GM12801 (cell line): ENCODE measurements around the gene AQP6.

Experiments
- TF ChIP-seq, protein P1 (sequence below): IDR thresholded peaks from one replicate; pipeline ENCODE4 v1.5.1; 2011; ENCODE audit warnings: control low read depth; ENCODE audit not compliant: insufficient read length; ENCODE audit errors: extremely low read depth

The AQP6 gene

GRCh38 chr12:49955899-49956662 is 16.7 kb upstream of the AQP6 start:
- TF ChIP-seq, protein P1, sequence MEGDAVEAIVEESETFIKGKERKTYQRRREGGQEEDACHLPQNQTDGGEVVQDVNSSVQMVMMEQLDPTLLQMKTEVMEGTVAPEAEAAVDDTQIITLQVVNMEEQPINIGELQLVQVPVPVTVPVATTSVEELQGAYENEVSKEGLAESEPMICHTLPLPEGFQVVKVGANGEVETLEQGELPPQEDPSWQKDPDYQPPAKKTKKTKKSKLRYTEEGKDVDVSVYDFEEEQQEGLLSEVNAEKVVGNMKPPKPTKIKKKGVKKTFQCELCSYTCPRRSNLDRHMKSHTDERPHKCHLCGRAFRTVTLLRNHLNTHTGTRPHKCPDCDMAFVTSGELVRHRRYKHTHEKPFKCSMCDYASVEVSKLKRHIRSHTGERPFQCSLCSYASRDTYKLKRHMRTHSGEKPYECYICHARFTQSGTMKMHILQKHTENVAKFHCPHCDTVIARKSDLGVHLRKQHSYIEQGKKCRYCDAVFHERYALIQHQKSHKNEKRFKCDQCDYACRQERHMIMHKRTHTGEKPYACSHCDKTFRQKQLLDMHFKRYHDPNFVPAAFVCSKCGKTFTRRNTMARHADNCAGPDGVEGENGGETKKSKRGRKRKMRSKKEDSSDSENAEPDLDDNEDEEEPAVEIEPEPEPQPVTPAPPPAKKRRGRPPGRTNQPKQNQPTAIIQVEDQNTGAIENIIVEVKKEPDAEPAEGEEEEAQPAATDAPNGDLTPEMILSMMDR, result no peak

DNA sequence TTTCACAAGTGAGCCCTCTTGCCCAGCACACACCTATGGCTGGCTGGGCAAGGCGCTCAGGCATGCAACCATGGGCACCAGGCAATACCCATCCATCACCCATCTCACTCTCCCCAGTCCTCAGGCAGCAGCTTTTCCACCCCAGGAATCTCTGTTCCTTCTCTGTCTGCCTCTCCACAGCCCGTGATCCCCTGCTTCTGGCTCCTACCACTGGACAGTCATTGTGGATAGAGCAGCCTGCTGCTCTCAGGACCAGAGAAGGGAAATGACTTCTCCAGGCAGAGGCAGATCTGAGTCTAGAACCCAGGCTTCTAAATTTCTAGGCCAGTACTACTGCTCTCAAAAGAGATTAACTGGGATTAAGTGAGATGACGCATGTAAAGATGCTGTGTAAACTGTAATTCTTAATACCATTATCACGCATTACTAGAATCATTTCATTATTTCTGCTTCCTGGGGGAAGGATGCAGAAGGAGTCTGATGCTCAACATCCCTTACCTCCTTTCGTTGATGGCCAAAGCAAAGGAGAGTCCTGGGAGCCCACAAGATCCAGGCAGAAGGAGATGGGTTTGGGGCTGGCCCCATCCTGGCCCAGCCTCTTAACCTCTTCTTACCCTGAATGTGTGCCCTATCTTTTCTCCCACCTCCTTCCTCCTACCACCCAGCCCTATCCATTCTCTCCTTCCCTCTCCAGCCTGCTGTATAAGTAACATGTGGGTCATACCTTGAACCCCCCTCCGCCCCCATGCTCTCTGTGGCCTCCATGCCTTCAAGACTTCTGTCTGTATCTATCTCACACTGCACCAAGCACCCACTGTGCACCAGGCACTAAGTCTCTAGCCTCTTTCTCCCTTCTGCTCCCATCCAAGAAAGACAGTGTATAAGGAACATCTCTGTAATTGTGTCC is 15.8 kb upstream of the AQP6 start:
- TF ChIP-seq, protein P1, result no peak

- TF ChIP-seq, protein P1, result no peak
Measured at GRCh38 chr12:49957570-49957967, 15.2 kb upstream of the AQP6 start.

DNA sequence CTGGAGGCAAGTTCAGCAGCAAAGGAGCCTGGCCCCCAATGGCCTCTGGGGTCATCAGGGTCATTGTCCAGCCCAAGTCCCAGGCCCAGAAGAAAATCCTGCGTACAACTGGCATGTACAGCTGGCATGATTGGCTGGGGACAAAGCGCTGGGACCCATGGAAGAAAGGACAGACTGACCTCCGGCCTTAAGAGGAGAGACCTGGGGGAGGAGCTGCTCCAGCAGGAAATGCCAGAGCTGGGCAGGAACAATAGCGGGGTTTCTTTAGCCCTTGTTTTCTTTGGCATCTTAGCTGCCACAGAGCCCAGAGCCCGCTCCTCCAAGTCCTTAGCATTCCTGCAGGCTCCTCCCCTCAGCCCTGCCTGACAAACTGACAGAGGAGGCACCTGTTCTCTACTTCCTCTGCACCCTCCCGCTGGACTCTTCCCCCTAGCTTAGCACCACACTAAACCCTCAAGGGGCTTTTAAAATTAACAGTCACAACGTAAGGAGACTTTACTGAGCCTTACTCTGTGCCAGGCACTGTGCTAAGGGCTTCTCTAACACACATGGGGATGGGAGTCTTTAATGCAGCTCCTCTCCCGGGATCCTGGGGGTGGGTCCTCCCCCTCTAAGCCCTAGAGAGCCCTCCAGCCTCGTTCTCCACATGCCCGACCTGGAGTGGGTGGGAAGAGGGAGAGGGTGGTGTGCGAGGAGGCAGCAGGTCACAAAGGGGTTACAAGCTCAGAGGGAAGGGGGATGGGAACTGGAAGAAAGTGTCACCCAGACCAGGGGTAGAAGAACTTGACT is 12.9 kb upstream of the AQP6 start:
- TF ChIP-seq, protein P1, result no peak

DNA sequence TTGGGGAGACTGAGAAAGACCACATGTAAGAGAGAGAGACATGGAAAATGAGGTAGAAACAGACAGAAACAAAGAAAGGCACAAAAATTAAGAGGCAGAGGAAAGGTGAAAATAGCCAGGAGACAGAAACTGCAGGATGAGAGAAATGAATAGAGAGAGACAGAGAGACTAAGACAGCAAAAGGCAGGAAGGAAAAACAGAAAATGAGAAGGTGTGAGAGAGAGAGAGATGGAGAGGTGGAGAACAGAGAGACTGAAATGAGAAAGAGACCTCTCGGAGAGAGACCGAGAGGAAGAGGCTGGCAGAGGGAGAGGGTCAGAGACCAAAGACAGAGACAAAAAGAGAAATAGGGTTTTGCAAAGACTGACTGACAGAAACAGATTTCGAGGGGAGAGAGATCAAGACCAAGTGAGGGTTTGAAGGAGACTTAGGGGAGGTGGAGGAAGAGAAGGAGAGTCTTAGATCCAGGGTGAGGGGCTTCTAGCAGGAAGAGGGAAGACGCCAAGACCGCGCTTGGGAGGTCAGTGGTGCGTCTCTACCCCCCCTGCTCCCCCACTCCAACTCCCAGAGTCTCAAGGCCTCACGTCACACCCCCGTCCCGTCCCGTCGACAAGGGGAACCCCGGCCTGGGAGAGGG is 12.2 kb upstream of the AQP6 start:
- TF ChIP-seq, protein P1, result no peak

GRCh38 chr12:49961111-49961922 is 11.4 kb upstream of the AQP6 start, which contains the start of gene AQP5:
Gene AQP5 (plus strand): TSS chr12:49961872. CDS start chr12:49962018, 146 bp downstream.
- TF ChIP-seq, protein P1, result no peak
